Measurements from ENCODE around the gene BAHCC1. TPM values are rescaled to one million over a fixed set of nuclear protein-coding genes. Genes with fewer than 3 reads are reported as not detected.

Gene BAHCC1
- total and polyA plus RNA-seq, 2 donors (not counting 1 experiment from before 2014, with no cell fraction given): 1.8 to 7.3 TPM

GRCh38 chr17:81460856-81461460, 65.7 kb downstream of the BAHCC1 start:
- no peak for DNase-seq (ENCODE audit: low read depth in 2 of 2)

GRCh38 chr17:81461607-81462500, 66.6 kb downstream of the BAHCC1 start:
- H3K27ac ChIP-seq (ENCODE audit: insufficient read depth, low read length): no peak overlapping the region
- no peaks in the 10 kb centered on the region for H3K79me2 ChIP-seq (ENCODE audit: control insufficient read depth, insufficient read depth, low read length)
- no peak overlapping the region for H2AFZ ChIP-seq (ENCODE audit: low read length)
- no peaks in the 10 kb centered on the region for H4K20me1 ChIP-seq (ENCODE audit: control insufficient read depth, extremely low read depth, insufficient read depth, low read length)
- no peaks in the 10 kb centered on the region for H3K9me3 ChIP-seq (ENCODE audit: control insufficient read depth, insufficient read depth, low read depth, low read length)
- H3K4me1 ChIP-seq (ENCODE audit: control insufficient read depth, extremely low read depth, insufficient read depth, low read length): no peaks in the 10 kb centered on the region
- H3K9ac ChIP-seq (ENCODE audit: insufficient read depth, low read length): no peak overlapping the region
- H3K36me3 ChIP-seq (ENCODE audit: control insufficient read depth, insufficient read depth, low read length): peaks cover 7% of the 10 kb centered on the region
- H3K27me3 ChIP-seq (ENCODE audit: control insufficient read depth, insufficient read depth, low read length): no peaks in the 10 kb centered on the region
- DNase-seq (ENCODE audit: low read depth in 2 of 2): no peak
- no peak for TF ChIP-seq EZH2 (IDR thresholded peaks at IDR 0.05; ENCODE audit: low read length, missing control alignments)
- no peak for TF ChIP-seq CTCF (conservative IDR thresholded peaks at IDR 0.05 in 1 of 2, IDR thresholded peaks at IDR 0.05 in 1 of 2; ENCODE audit: low read depth in 1 of 2, low read length in 2 of 2)
- H3K4me2 ChIP-seq (ENCODE audit: extremely low read depth, insufficient read depth, low read length): no peak overlapping the region
- H3K4me3 ChIP-seq (replicated peaks in 1 of 4; ENCODE audit: control extremely low read depth in 1 of 4, insufficient read depth in 1 of 4, low read depth in 3 of 4, low read length in 4 of 4): no peak overlapping the region

More at GRCh38 chr17:81460856-81461460, 65.7 kb downstream of the BAHCC1 start:
- no peaks in the 10 kb centered on the region for H3K79me2 ChIP-seq (ENCODE audit: control insufficient read depth, insufficient read depth, low read length)
- no peak overlapping the region for H3K9ac ChIP-seq (ENCODE audit: insufficient read depth, low read length)
- TF ChIP-seq CTCF (conservative IDR thresholded peaks at IDR 0.05 in 1 of 2, IDR thresholded peaks at IDR 0.05 in 1 of 2; ENCODE audit: low read depth in 1 of 2, low read length in 2 of 2) (no peak), EZH2 (IDR thresholded peaks at IDR 0.05; ENCODE audit: low read length, missing control alignments) (no peak)
- peaks cover 7% of the 10 kb centered on the region for H3K36me3 ChIP-seq (ENCODE audit: control insufficient read depth, insufficient read depth, low read length)
- no peaks in the 10 kb centered on the region for H3K4me1 ChIP-seq (ENCODE audit: control insufficient read depth, extremely low read depth, insufficient read depth, low read length)
- no peaks in the 10 kb centered on the region for H3K27me3 ChIP-seq (ENCODE audit: control insufficient read depth, insufficient read depth, low read length)
- H3K4me2 ChIP-seq (ENCODE audit: extremely low read depth, insufficient read depth, low read length): no peak overlapping the region
- H4K20me1 ChIP-seq (ENCODE audit: control insufficient read depth, extremely low read depth, insufficient read depth, low read length): no peaks in the 10 kb centered on the region
- H3K4me3 ChIP-seq (replicated peaks in 1 of 4; ENCODE audit: control extremely low read depth in 1 of 4, insufficient read depth in 1 of 4, low read depth in 3 of 4, low read length in 4 of 4): no peak overlapping the region
- H3K9me3 ChIP-seq (ENCODE audit: control insufficient read depth, insufficient read depth, low read depth, low read length): no peaks in the 10 kb centered on the region
- no peak overlapping the region for H2AFZ ChIP-seq (ENCODE audit: low read length)
- H3K27ac ChIP-seq (ENCODE audit: insufficient read depth, low read length): no peak overlapping the region

GRCh38 chr17:81462506-81463125, 67.4 kb downstream of the BAHCC1 start:
- H4K20me1 ChIP-seq (ENCODE audit: control insufficient read depth, extremely low read depth, insufficient read depth, low read length): no peaks in the 10 kb centered on the region
- no peak for DNase-seq (ENCODE audit: low read depth in 2 of 2)
- TF ChIP-seq EZH2 (IDR thresholded peaks at IDR 0.05; ENCODE audit: low read length, missing control alignments) (no peak), CTCF (conservative IDR thresholded peaks at IDR 0.05 in 1 of 2, IDR thresholded peaks at IDR 0.05 in 1 of 2; ENCODE audit: low read depth in 1 of 2, low read length in 2 of 2) (no peak)

More at GRCh38 chr17:81462506-81463125, 67.4 kb downstream of the BAHCC1 start:
- no peak overlapping the region for H3K9ac ChIP-seq (ENCODE audit: insufficient read depth, low read length)
- H2AFZ ChIP-seq (ENCODE audit: low read length): no peak overlapping the region
- H3K79me2 ChIP-seq (ENCODE audit: control insufficient read depth, insufficient read depth, low read length): no peaks in the 10 kb centered on the region
- no peak overlapping the region for H3K4me3 ChIP-seq (replicated peaks in 1 of 4; ENCODE audit: control extremely low read depth in 1 of 4, insufficient read depth in 1 of 4, low read depth in 3 of 4, low read length in 4 of 4)
- H3K27me3 ChIP-seq (ENCODE audit: control insufficient read depth, insufficient read depth, low read length): no peaks in the 10 kb centered on the region
- H3K4me1 ChIP-seq (ENCODE audit: control insufficient read depth, extremely low read depth, insufficient read depth, low read length): no peaks in the 10 kb centered on the region
- peaks cover 7% of the 10 kb centered on the region for H3K36me3 ChIP-seq (ENCODE audit: control insufficient read depth, insufficient read depth, low read length)
- no peak overlapping the region for H3K4me2 ChIP-seq (ENCODE audit: extremely low read depth, insufficient read depth, low read length)
- H3K9me3 ChIP-seq (ENCODE audit: control insufficient read depth, insufficient read depth, low read depth, low read length): no peaks in the 10 kb centered on the region
- no peak overlapping the region for H3K27ac ChIP-seq (ENCODE audit: insufficient read depth, low read length)
